GM18868 (cell line): ENCODE measurements around the gene RHBDD3.

Source experiments
- ATAC-seq: cut with Tn5 transposase; IDR thresholded peaks from one replicate; pipeline ENCODE4 v1.9.1; 2021; ENCODE audit warnings: mild to moderate bottlenecking, moderate library complexity; ENCODE audit not compliant: unreplicated experiment

The RHBDD3 gene

GRCh38 chr22:29267858-29268510 lies at the start of gene RHBDD3, which contains the start of gene EWSR1:
TSS of gene RHBDD3 (minus strand) at chr22:29267981. CDS start at chr22:29265626, 2,355 bp downstream.
TSS of gene EWSR1 (plus strand) at chr22:29268268. CDS start at chr22:29268337, 69 bp downstream.
- peak; percentile 83 for ATAC-seq

- ATAC-seq = no peak
Measured at GRCh38 chr22:29316141-29316828, 48.5 kb upstream of the RHBDD3 start.

- ATAC-seq = no peak
Measured at GRCh38 chr22:29315286-29316140, 47.7 kb upstream of the RHBDD3 start, which contains the start of gene RASL10A. TSS of gene RASL10A (minus strand) at chr22:29315697. CDS start at chr22:29315246, 451 bp downstream.

- ATAC-seq = no peak
Measured at GRCh38 chr22:29314537-29315285, 46.9 kb upstream of the RHBDD3 start.

GRCh38 chr22:29313576-29314466 lies 46.0 kb upstream of the RHBDD3 start:
- ATAC-seq = no peak

GRCh38 chr22:29313126-29313575 lies 45.4 kb upstream of the RHBDD3 start:
- ATAC-seq = no peak

GRCh38 chr22:29312218-29313125 lies 44.7 kb upstream of the RHBDD3 start:
- ATAC-seq = no peak

GRCh38 chr22:29311464-29312217 lies 43.9 kb upstream of the RHBDD3 start:
- ATAC-seq = no peak

GRCh38 chr22:29310863-29311339 lies 43.1 kb upstream of the RHBDD3 start:
- ATAC-seq = peak; percentile 55

- ATAC-seq = no peak
Measured at GRCh38 chr22:29310065-29310862, 42.5 kb upstream of the RHBDD3 start.

- ATAC-seq = no peak
Measured at GRCh38 chr22:29309332-29310064, 41.7 kb upstream of the RHBDD3 start.

- no peak for ATAC-seq
Measured at GRCh38 chr22:29308791-29309262, 41.0 kb upstream of the RHBDD3 start.

GRCh38 chr22:29308148-29308790 lies 40.5 kb upstream of the RHBDD3 start:
- no peak for ATAC-seq

GRCh38 chr22:29307596-29308147 lies 39.9 kb upstream of the RHBDD3 start:
- ATAC-seq = no peak
